K562 (cell line): ENCODE data around the gene SLC37A4. TPM values are rescaled to one million over a fixed set of nuclear protein-coding genes. Genes with fewer than 3 reads are reported as not detected.

Source experiments
- ATAC-seq: fragments of 200-7000 bp; cut with Tn5 transposase; 3 replicates; pipeline ENCODE4 v1.9.1; 2020; ENCODE audit warnings: moderate library complexity
- BruUV-seq: library from RNA; stranded (reverse); fragments of 400-500 nt; replicated peaks from 2 replicates; lab custom pipeline; 2021; lab: Mats Ljungman, UMichigan
- CTCF ChIA-PET: fragments of 300-600 bp; formaldehyde crosslinking; extraction: SDS; loops from one replicate; lab custom pipeline; 2021; ENCODE audit warnings: low intra/inter-chr PET ratio; lab: Yijun Ruan, JAX
- POLR2A ChIA-PET: fragments of 300-600, 350-650 bp; sonication (Branson Sonifier 250); formaldehyde crosslinking; extraction: SDS; loops from one replicate; lab custom pipeline; 2021; ENCODE audit warnings: antibody characterized with exemption, inconsistent platforms; lab: Yijun Ruan, JAX
- DNase-seq, 4 experiments: peaks; one replicate each; pipeline versions ENCODE4 v3.0.0 to v3.0.0-alpha.2; 2011 to 2018; ENCODE audit warnings: low spot score in 3 of 4, mixed read lengths in 3 of 4; ENCODE audit errors: extremely low read depth in 1 of 4
- FAIRE-seq: peaks from 2 replicates; lab custom pipeline; 2011; peaks lifted over from hg19 to GRCh38; lab: Jason Lieb, UNC
- H2AFZ ChIP-seq: 2 replicates; pipeline ENCODE4 v1.6.0; 2011; ENCODE audit warnings: low read depth, low read length, control low read depth, inconsistent platforms
- H3K27ac ChIP-seq: fragments of 200-600 bp; 3 replicates; pipeline ENCODE4 v1.8.0; 2011; ENCODE audit warnings: low read depth, mild to moderate bottlenecking, control low read depth, inconsistent platforms, low read length, moderate library complexity, mixed read lengths; ENCODE audit errors: extremely low read depth
- H3K27me3 ChIP-seq, 2 experiments: fragments of 300-600 bp in 1 of 2; 2 replicates in 1 of 2; 3 replicates in 1 of 2; pipeline versions ENCODE4 v1.6.0 to v1.8.0; 2011; ENCODE audit warnings: inconsistent platforms in 2 of 2, low read length in 2 of 2, mild to moderate bottlenecking in 1 of 2, mixed read lengths in 1 of 2, moderate library complexity in 1 of 2; ENCODE audit not compliant: control insufficient read depth in 2 of 2, insufficient read depth in 2 of 2
- H3K36me3 ChIP-seq: fragments of 300-600 bp; 3 replicates; pipeline ENCODE4 v1.8.0; 2011; ENCODE audit warnings: mild to moderate bottlenecking, low read length, inconsistent platforms; ENCODE audit not compliant: control insufficient read depth, insufficient read depth
- H3K4me1 ChIP-seq, 2 experiments: fragments of 200-600 bp in 1 of 2; replicated peaks in 1 of 2; 2 replicates in 1 of 2; 3 replicates in 1 of 2; pipeline versions ENCODE4 v1.5.1 to v1.8.0; 2011; ENCODE audit warnings: inconsistent platforms in 2 of 2, low read length in 2 of 2, mild to moderate bottlenecking in 1 of 2, mixed read lengths in 1 of 2, moderate library complexity in 1 of 2; ENCODE audit not compliant: control insufficient read depth in 2 of 2, insufficient read depth in 2 of 2
- H3K4me2 ChIP-seq: 2 replicates; pipeline ENCODE4 v1.6.1; 2011; ENCODE audit warnings: low read length, control low read depth, inconsistent platforms, mixed read lengths; ENCODE audit not compliant: insufficient read depth
- H3K4me3 ChIP-seq: fragments of 200-600 bp; sonication (generic), shearing (Covaris generic); 2 replicates; pipeline ENCODE4 v1.5.1; 2016; ENCODE audit warnings: control low read depth, inconsistent platforms
- H3K79me2 ChIP-seq: fragments of 200-600 bp; 3 replicates; pipeline ENCODE4 v1.8.0; 2011; ENCODE audit warnings: low read length, inconsistent platforms; ENCODE audit not compliant: control insufficient read depth, insufficient read depth
- H3K9ac ChIP-seq, 2 experiments: 2 replicates each; pipeline versions ENCODE4 v1.6.0 to v1.6.1; 2011; ENCODE audit warnings: low read depth in 2 of 2, low read length in 2 of 2, control low read depth in 1 of 2, inconsistent platforms in 1 of 2, mild to moderate bottlenecking in 1 of 2, mixed read lengths in 1 of 2; ENCODE audit not compliant: insufficient read depth in 1 of 2
- H3K9me1 ChIP-seq: one replicate; pipeline ENCODE4 v1.6.0; 2011; ENCODE audit warnings: inconsistent platforms, mild to moderate bottlenecking, low read length, moderate library complexity; ENCODE audit not compliant: control insufficient read depth, insufficient read depth
- H3K9me3 ChIP-seq: replicated peaks from 2 replicates; pipeline ENCODE4 v1.5.1; 2011; ENCODE audit warnings: low read depth, low read length, inconsistent platforms; ENCODE audit not compliant: control insufficient read depth, insufficient read depth
- H4K20me1 ChIP-seq: replicated peaks from 2 replicates; pipeline ENCODE4 v1.6.1; 2011; ENCODE audit warnings: low read length, inconsistent platforms, mixed read lengths; ENCODE audit not compliant: control insufficient read depth, insufficient read depth
- AFF4 ChIP-seq: sonication (generic); formaldehyde crosslinking; IDR thresholded peaks from 2 replicates; pipeline ENCODE4 v1.8.0; 2023; ENCODE audit warnings: mild to moderate bottlenecking, missing genetic modification reagents
- ATF7 ChIP-seq: fragments of 450-650 bp; IDR thresholded peaks from 2 replicates; pipeline ENCODE4 v1.7.1; 2014; ENCODE audit warnings: mild to moderate bottlenecking, moderate library complexity
- CEBPB ChIP-seq: fragments of 450-650 bp; IDR thresholded peaks from 2 replicates; pipeline ENCODE4 v1.6.1; 2016; ENCODE audit warnings: missing genetic modification characterization, missing compliant biosample characterization
- DACH1 ChIP-seq: fragments of 450-650 bp; IDR thresholded peaks from 2 replicates; pipeline ENCODE4 v1.6.1; 2018; ENCODE audit not compliant: partially characterized antibody
- EWSR1 ChIP-seq: fragments of 450-650 bp; IDR thresholded peaks from 2 replicates; pipeline ENCODE4 v1.6.1; 2018; ENCODE audit warnings: borderline replicate concordance, mild to moderate bottlenecking, low read depth, moderate library complexity; ENCODE audit not compliant: partially characterized antibody
- FOXM1 ChIP-seq, 2 experiments: fragments of 450-650 bp in 1 of 2; sonication (generic) in 1 of 2; formaldehyde crosslinking in 1 of 2; IDR thresholded peaks; 2 replicates each; pipeline versions ENCODE4 v1.6.1 to v1.9.0; 2017 to 2022; ENCODE audit warnings: low read depth in 2 of 2, mild to moderate bottlenecking in 2 of 2, missing genetic modification reagents in 1 of 2, moderate library complexity in 1 of 2
- HIVEP1 ChIP-seq: fragments of 250-450 bp; sonication (Bioruptor Pico); IDR thresholded peaks from 2 replicates; pipeline ENCODE4 v1.4.0; 2020; ENCODE audit warnings: mild to moderate bottlenecking
- NCOA2 ChIP-seq, 2 experiments: fragments of 450-650 bp; IDR thresholded peaks; 2 replicates each; pipeline ENCODE4 v1.6.1; 2018; ENCODE audit warnings: mild to moderate bottlenecking in 2 of 2, moderate library complexity in 1 of 2; ENCODE audit not compliant: partially characterized antibody in 2 of 2
- NFXL1 ChIP-seq: fragments of 450-650 bp; formaldehyde crosslinking; IDR thresholded peaks from 2 replicates; pipeline ENCODE4 v1.4.0; 2021; ENCODE audit warnings: mild to moderate bottlenecking
- NR2C2 ChIP-seq, 2 experiments: fragments of 200-800 bp in 1 of 2; sonication (Bioruptor generic) in 1 of 2; sonication (generic) in 1 of 2; formaldehyde crosslinking in 1 of 2; IDR thresholded peaks; 2 replicates each; pipeline versions ENCODE4 v1.6.1 to v1.8.0; 2016 to 2022; ENCODE audit warnings: mild to moderate bottlenecking in 1 of 2, missing compliant biosample characterization in 1 of 2, missing genetic modification characterization in 1 of 2, missing genetic modification reagents in 1 of 2
- POLR2B ChIP-seq: fragments of 450-650 bp; IDR thresholded peaks from 2 replicates; pipeline ENCODE4 v1.6.1; 2018; ENCODE audit warnings: low read depth; ENCODE audit not compliant: partially characterized antibody
- SIRT6 ChIP-seq: IDR thresholded peaks from one replicate; pipeline ENCODE4 v1.6.1; 2012; ENCODE audit warnings: low read depth, mild to moderate bottlenecking, control low read depth, inconsistent platforms, low read length, moderate library complexity
- SUPT5H ChIP-seq: fragments of 450-650 bp; IDR thresholded peaks from 2 replicates; pipeline ENCODE4 v1.6.1; 2016
- TEAD4 ChIP-seq, 2 experiments: sonication (generic) in 1 of 2; formaldehyde crosslinking in 1 of 2; IDR thresholded peaks; 2 replicates each; pipeline versions ENCODE4 v1.6.1 to v1.8.0; 2012 to 2022; ENCODE audit warnings: borderline replicate concordance in 1 of 2, inconsistent platforms in 1 of 2, low read length in 1 of 2, mild to moderate bottlenecking in 1 of 2, missing genetic modification reagents in 1 of 2
- TFAP4 ChIP-seq: sonication (generic); formaldehyde crosslinking; IDR thresholded peaks from 2 replicates; pipeline ENCODE4 v1.8.0; 2022; ENCODE audit warnings: missing genetic modification reagents, mild to moderate bottlenecking, moderate library complexity, borderline replicate concordance
- ZNF217 ChIP-seq: sonication (generic); formaldehyde crosslinking; IDR thresholded peaks from 2 replicates; pipeline ENCODE4 v1.8.0; 2022; ENCODE audit warnings: mild to moderate bottlenecking, missing genetic modification reagents
- ZNF785 ChIP-seq: fragments of 250-450 bp; sonication (Bioruptor Pico); IDR thresholded peaks from 2 replicates; pipeline ENCODE4 v1.4.0; 2020; ENCODE audit warnings: mild to moderate bottlenecking
- WGBS: fragments of 100-300 bp; shearing (Covaris generic); methylation state at CpG from one replicate; pipeline ENCODE4 v1.1.6; 2016; ENCODE audit warnings: low coverage, mixed read lengths; ENCODE audit not compliant: insufficient coverage; ENCODE audit errors: missing lambda C conversion rate; 5-methylcytosine and 5-hydroxymethylcytosine counted together
- in situ Hi-C: fragments of 300-500 bp; cut with MboI; formaldehyde crosslinking; loops from 4 replicates; pipeline ENCODE4 v1.15.0; 2018; ENCODE audit warnings: inconsistent platforms, mixed read lengths
- intact Hi-C: fragments of 100-400 bp; cut with micrococcal nuclease; formaldehyde crosslinking; loops from 2 replicates; pipeline ENCODE4 v1.14.2; 2022
- polyA plus RNA-seq, 8 experiments: library from polyadenylated mRNA; depleted of rRNA in 4 of 8; stranded (reverse) in 5 of 8; unstranded in 3 of 8; fragments of >200 nt; fragmentation: Nextera tagmentation in 2 of 8; fragmentation: Illumina TruSeq in 1 of 8; extraction: Ambion mirVana in 2 of 8; extraction: Trizol in 1 of 8; gene quantifications; 2 replicates each; pipeline versions ENCODE4 v1.2.1 to v1.2.3, GENCODE V29; 2011 to 2014; ENCODE audit warnings: inconsistent platforms in 1 of 8, missing spikeins in 1 of 8
- total RNA-seq, 7 experiments: library from RNA; depleted of rRNA in 6 of 7; stranded (reverse); fragments of >200 nt in 6 of 7; fragmentation: Illumina TruSeq in 2 of 7; extraction: Trizol in 2 of 7; gene quantifications; 2 replicates each; pipeline versions ENCODE4 v1.2.1 to v1.2.3, GENCODE V29; 2011 to 2021; ENCODE audit warnings: low replicate concordance in 1 of 7

SLC37A4 gene
- total and polyA plus RNA-seq, 9 of the 15 experiments (the other 6 are each of a cell fraction or from before 2014, with no cell fraction given) = 24.7 to 73.9 (median 40.7) TPM

- intact Hi-C loops (no loop called here), in situ Hi-C loops (no loop called here)
- Histone ChIP-seq H3K79me2 (peaks cover 40% of the 10 kb centered on the region), H3K27ac (no peak overlapping the region), H3K36me3 (peaks cover 72% of the 10 kb centered on the region), H3K4me3 (no peak overlapping the region), H3K9me1 (no peaks in the 10 kb centered on the region), H3K9ac (no peak overlapping the region), H3K27me3 (no peaks in the 10 kb centered on the region), H3K4me1 (peaks cover 3 to 9% of the 10 kb centered on the region in 2 experiments; a peak in 3 of 5 replicates), H2AFZ (no peak overlapping the region), H4K20me1 (no peaks in the 10 kb centered on the region), H3K9me3 (no peaks in the 10 kb centered on the region; the same call in 1 of the 2 replicates), H3K4me2 (no peak overlapping the region)
- 91% methylated on average over 17 of the region's 17 CpGs for WGBS
- BruUV-seq = no TSS peak
- ChIA-PET CTCF (no interaction called here), POLR2A (interaction anchor here (0.9 to 5.9 kb wide), 6 partner anchors 11 to 396 kb away, joined by 3 to 33 read pairs (median 8); no protein-coding TSS in a partner anchor)
- FAIRE-seq (no peak), DNase-seq (peak in 2 of 4 experiments; percentile 9 to 11), ATAC-seq (no peak)
- TF ChIP-seq HIVEP1 (CRISPR knock-in tag) (no peak), ATF7 (no peak), ZNF217 (CRISPR knock-in tag) (no peak), POLR2B (peak; percentile 66), FOXM1 (IDR thresholded peaks at IDR 0.05; ENCODE audit: low read depth) (no peak), FOXM1 (CRISPR knock-in tag; IDR thresholded peaks at IDR 0.05; ENCODE audit: low read depth) (no peak), TFAP4 (CRISPR knock-in tag) (no peak), AFF4 (CRISPR knock-in tag) (no peak), NFXL1 (CRISPR knock-in tag) (0 out of 2 replicates have a peak, but pooled peaks have one; percentile 29), CEBPB (peak; percentile 37; the same call in 1 of the 2 replicates), NCOA2 (IDR thresholded peaks at IDR 0.05; ENCODE audit: partially characterized antibody in 2 of 2) (no peak), ZNF785 (CRISPR knock-in tag) (no peak), TEAD4 (IDR thresholded peaks at IDR 0.05; ENCODE audit: low read length) (0 out of 2 replicates have a peak, but pooled peaks have one; percentile 3), TEAD4 (CRISPR knock-in tag; IDR thresholded peaks at IDR 0.05; ENCODE audit: borderline replicate concordance) (no peak), SIRT6 (peak; percentile 30), SUPT5H (peak; percentile 72), NR2C2 (CRISPR knock-in tag; IDR thresholded peaks at IDR 0.05) (0 out of 2 replicates have a peak, but pooled peaks have one; percentile 15), NR2C2 (tag; IDR thresholded peaks at IDR 0.05) (no peak), EWSR1 (peak; percentile 87), DACH1 (no peak)
Observed at GRCh38 chr11:119014209-119014924, 16.3 kb downstream of the SLC37A4 start.
